ENCODE results near the gene TNNI3.

- TF ChIP-seq POLR2A (IDR thresholded peaks at IDR 0.05) (peak in 1 of 2 donors; percentile 18), CTCF (IDR thresholded peaks at IDR 0.05 in 4 of 5, conservative IDR thresholded peaks at IDR 0.05 in 1 of 5) (no peak)
Observed at GRCh38 chr19:55116232-55116858, 41.2 kb downstream of the TNNI3 start.
